A549 (cell line): Measurements from ENCODE around the gene NFIA. TPM values are rescaled to one million over a fixed set of nuclear protein-coding genes. Genes with fewer than 3 reads are reported as not detected.

Experiments
- ATAC-seq, 2 experiments: fragments of 200-7000 bp in 1 of 2; fragments of >200 bp in 1 of 2; cut with Nextera tagmentation in 1 of 2; cut with Tn5 transposase in 1 of 2; 3 replicates each; pipeline versions ENCODE4 v1.8.0 to v1.9.1; 2018 to 2020; ENCODE audit warnings: mild to moderate bottlenecking in 1 of 2, moderate library complexity in 1 of 2
- CTCF ChIA-PET: fragments of 300-600 bp; sonication (Branson Sonifier 250); formaldehyde crosslinking; extraction: SDS; loops from one replicate; lab custom pipeline; 2021; ENCODE audit warnings: antibody characterized with exemption, inconsistent platforms; lab: Yijun Ruan, JAX
- POLR2A ChIA-PET: fragments of 350-600 bp; formaldehyde crosslinking; extraction: SDS; loops from one replicate; lab custom pipeline; 2021; ENCODE audit warnings: antibody characterized with exemption, inconsistent platforms; lab: Yijun Ruan, JAX
- DNase-seq, 2 experiments: peaks; one replicate each; pipeline versions ENCODE4 v3.0.0 to v3.0.0-alpha.2; 2011 to 2016; ENCODE audit warnings: low read depth in 1 of 2, low spot score in 1 of 2
- FAIRE-seq: peaks from 2 replicates; lab custom pipeline; 2011; peaks lifted over from hg19 to GRCh38; lab: Jason Lieb, UNC
- H3K27ac ChIP-seq, 2 experiments: fragments of >200 bp; sonication (Bioruptor Twin); formaldehyde crosslinking; 3 replicates each; pipeline ENCODE4 v1.5.1; 2016 to 2017
- H3K4me1 ChIP-seq: fragments of >200 bp; sonication (Bioruptor Twin); formaldehyde crosslinking; 3 replicates; pipeline ENCODE4 v1.6.1; 2016
- H3K4me2 ChIP-seq: fragments of >200 bp; sonication (Bioruptor Twin); formaldehyde crosslinking; 3 replicates; pipeline ENCODE4 v1.6.1; 2016
- H3K4me3 ChIP-seq: fragments of >200 bp; sonication (Bioruptor Twin); formaldehyde crosslinking; 3 replicates; pipeline ENCODE4 v1.5.1; 2016
- H3K9me3 ChIP-seq: fragments of >200 bp; sonication (Bioruptor Twin); formaldehyde crosslinking; 3 replicates; pipeline ENCODE4 v1.6.1; 2016
- BHLHE40 ChIP-seq: IDR thresholded peaks from 2 replicates; pipeline ENCODE4 v1.6.1; 2012; ENCODE audit warnings: low read depth, low read length, inconsistent platforms
- CBX8 ChIP-seq: fragments of 200-600 bp; sonication (generic); IDR thresholded peaks from 2 replicates; pipeline ENCODE4 v1.6.1; 2016
- CHD4 ChIP-seq: fragments of 200-600 bp; sonication (generic); IDR thresholded peaks from 2 replicates; pipeline ENCODE4 v1.6.1; 2016; ENCODE audit warnings: antibody characterized with exemption, mild to moderate bottlenecking, borderline replicate concordance
- EHF ChIP-seq: fragments of 250-450 bp; sonication (Bioruptor Pico); IDR thresholded peaks from 2 replicates; pipeline ENCODE4 v1.5.0; 2020; ENCODE audit warnings: mild to moderate bottlenecking
- EHMT2 ChIP-seq: fragments of 200-600 bp; sonication (generic); IDR thresholded peaks from 2 replicates; pipeline ENCODE4 v1.6.1; 2016; ENCODE audit warnings: antibody characterized with exemption, low read depth, mild to moderate bottlenecking, moderate library complexity
- ELK1 ChIP-seq: fragments of 150-350 bp; IDR thresholded peaks from 2 replicates; pipeline ENCODE4 v1.6.1; 2014; ENCODE audit warnings: low read depth, mild to moderate bottlenecking, low read length
- EP300 ChIP-seq, 2 experiments: fragments of >200 bp; sonication (Bioruptor Twin); formaldehyde crosslinking; IDR thresholded peaks; 2 replicates in 1 of 2; 3 replicates in 1 of 2; pipeline ENCODE4 v1.6.1; 2016 to 2017
- GATA3 ChIP-seq: IDR thresholded peaks from 2 replicates; pipeline ENCODE4 v1.6.1; 2012; ENCODE audit warnings: borderline replicate concordance
- HOXA7 ChIP-seq: fragments of 250-450 bp; sonication (Bioruptor Pico); IDR thresholded peaks from 2 replicates; pipeline ENCODE4 v1.5.0; 2020; ENCODE audit warnings: mild to moderate bottlenecking, moderate library complexity
- JUN ChIP-seq, 2 experiments: fragments of >200 bp; sonication (Bioruptor Twin); formaldehyde crosslinking; IDR thresholded peaks; 2 replicates in 1 of 2; 3 replicates in 1 of 2; pipeline ENCODE4 v1.6.1; 2016 to 2017
- JUNB ChIP-seq: fragments of >200 bp; sonication (Bioruptor Twin); formaldehyde crosslinking; IDR thresholded peaks from 2 replicates; pipeline ENCODE4 v1.6.1; 2016
- NR3C1 ChIP-seq: fragments of >200 bp; sonication (Bioruptor Twin); formaldehyde crosslinking; IDR thresholded peaks from 3 replicates; pipeline ENCODE4 v1.6.1; 2017
- PBX3 ChIP-seq: IDR thresholded peaks from 2 replicates; pipeline ENCODE4 v1.6.1; 2012
- PHF8 ChIP-seq: fragments of 200-600 bp; sonication (generic); IDR thresholded peaks from 2 replicates; pipeline ENCODE4 v1.6.1; 2016; ENCODE audit warnings: low read depth, mild to moderate bottlenecking, antibody characterized with exemption, moderate library complexity, borderline replicate concordance
- RNF2 ChIP-seq: fragments of 200-600 bp; sonication (generic); IDR thresholded peaks from 2 replicates; pipeline ENCODE4 v1.6.1; 2016; ENCODE audit warnings: low read depth, mild to moderate bottlenecking, antibody characterized with exemption, moderate library complexity, borderline replicate concordance
- SREBF2 ChIP-seq: fragments of 450-650 bp; IDR thresholded peaks from 2 replicates; pipeline ENCODE4 v1.6.1; 2014; ENCODE audit warnings: mild to moderate bottlenecking, moderate library complexity
- TFCP2L1 ChIP-seq: fragments of 250-450 bp; sonication (Bioruptor Pico); IDR thresholded peaks from 2 replicates; pipeline ENCODE4 v1.5.0; 2021; ENCODE audit warnings: mild to moderate bottlenecking
- TP53 ChIP-seq: fragments of 250-450 bp; sonication (Bioruptor Pico); IDR thresholded peaks from 2 replicates; pipeline ENCODE4 v1.5.0; 2021; ENCODE audit warnings: mild to moderate bottlenecking, moderate library complexity
- ZC3H11A ChIP-seq: fragments of 450-650 bp; IDR thresholded peaks from 2 replicates; pipeline ENCODE4 v1.6.1; 2014; ENCODE audit warnings: antibody characterized with exemption, mild to moderate bottlenecking
- WGBS: methylation state at CpG from one replicate; pipeline ENCODE4 v1.1.6; 2017; ENCODE audit errors: missing lambda C conversion rate; 5-methylcytosine and 5-hydroxymethylcytosine counted together
- polyA plus RNA-seq, 4 experiments: library from polyadenylated mRNA; depleted of rRNA in 3 of 4; stranded (reverse); fragments of >200 nt; fragmentation: RNase III in 1 of 4; extraction: RNeasy Plus Mini Kit Qiagen cat#74134 plus additional on column Dnase treatment in 1 of 4; gene quantifications; 2 replicates in 3 of 4; 3 replicates in 1 of 4; pipeline ENCODE4 v1.2.3, GENCODE V29; 2011 to 2017
- TF ChIP-seq, protein P1 (sequence below): fragments of 450-650 bp; IDR thresholded peaks from 2 replicates; pipeline ENCODE4 v1.6.1; 2014; ENCODE audit warnings: antibody characterized with exemption
- TF ChIP-seq, protein P2 (sequence below): fragments of >200 bp; sonication (Bioruptor Twin); formaldehyde crosslinking; IDR thresholded peaks from 3 replicates; pipeline ENCODE4 v1.5.1; 2016
- TF ChIP-seq, protein P3 (sequence below): fragments of >200 bp; sonication (Bioruptor Twin); formaldehyde crosslinking; IDR thresholded peaks from 2 replicates; pipeline ENCODE4 v1.6.1; 2016
- TF ChIP-seq, protein P4 (sequence below): fragments of 250-450 bp; sonication (Bioruptor Pico); IDR thresholded peaks from 2 replicates; pipeline ENCODE4 v1.5.0; 2021; ENCODE audit warnings: mild to moderate bottlenecking, moderate library complexity, borderline replicate concordance

Gene NFIA
- polyA plus RNA-seq, 2 of the 4 experiments (the other 2 are of a cell fraction) = 6.5 to 25.8 TPM

- CTCF ChIA-PET = no interaction called here
- Histone ChIP-seq H3K4me3 (no peak overlapping the region), H3K9me3 (no peaks in the 10 kb centered on the region), H3K4me1 (peaks cover 30% of the 10 kb centered on the region), H3K27ac (no peak overlapping the region), H3K4me2 (no peak overlapping the region)
- no peak for FAIRE-seq
- DNase-seq = no peak
- POLR2A ChIA-PET = no interaction called here
- TF ChIP-seq PHF8 (no peak), TFCP2L1 (no peak), CHD4 (no peak), EHMT2 (no peak), EHF (CRISPR knock-in tag) (no peak)
- TF ChIP-seq, protein P1, sequence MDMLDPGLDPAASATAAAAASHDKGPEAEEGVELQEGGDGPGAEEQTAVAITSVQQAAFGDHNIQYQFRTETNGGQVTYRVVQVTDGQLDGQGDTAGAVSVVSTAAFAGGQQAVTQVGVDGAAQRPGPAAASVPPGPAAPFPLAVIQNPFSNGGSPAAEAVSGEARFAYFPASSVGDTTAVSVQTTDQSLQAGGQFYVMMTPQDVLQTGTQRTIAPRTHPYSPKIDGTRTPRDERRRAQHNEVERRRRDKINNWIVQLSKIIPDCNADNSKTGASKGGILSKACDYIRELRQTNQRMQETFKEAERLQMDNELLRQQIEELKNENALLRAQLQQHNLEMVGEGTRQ = no peak
- TF ChIP-seq, protein P2, sequence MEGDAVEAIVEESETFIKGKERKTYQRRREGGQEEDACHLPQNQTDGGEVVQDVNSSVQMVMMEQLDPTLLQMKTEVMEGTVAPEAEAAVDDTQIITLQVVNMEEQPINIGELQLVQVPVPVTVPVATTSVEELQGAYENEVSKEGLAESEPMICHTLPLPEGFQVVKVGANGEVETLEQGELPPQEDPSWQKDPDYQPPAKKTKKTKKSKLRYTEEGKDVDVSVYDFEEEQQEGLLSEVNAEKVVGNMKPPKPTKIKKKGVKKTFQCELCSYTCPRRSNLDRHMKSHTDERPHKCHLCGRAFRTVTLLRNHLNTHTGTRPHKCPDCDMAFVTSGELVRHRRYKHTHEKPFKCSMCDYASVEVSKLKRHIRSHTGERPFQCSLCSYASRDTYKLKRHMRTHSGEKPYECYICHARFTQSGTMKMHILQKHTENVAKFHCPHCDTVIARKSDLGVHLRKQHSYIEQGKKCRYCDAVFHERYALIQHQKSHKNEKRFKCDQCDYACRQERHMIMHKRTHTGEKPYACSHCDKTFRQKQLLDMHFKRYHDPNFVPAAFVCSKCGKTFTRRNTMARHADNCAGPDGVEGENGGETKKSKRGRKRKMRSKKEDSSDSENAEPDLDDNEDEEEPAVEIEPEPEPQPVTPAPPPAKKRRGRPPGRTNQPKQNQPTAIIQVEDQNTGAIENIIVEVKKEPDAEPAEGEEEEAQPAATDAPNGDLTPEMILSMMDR = no peak
- TF ChIP-seq, protein P3, sequence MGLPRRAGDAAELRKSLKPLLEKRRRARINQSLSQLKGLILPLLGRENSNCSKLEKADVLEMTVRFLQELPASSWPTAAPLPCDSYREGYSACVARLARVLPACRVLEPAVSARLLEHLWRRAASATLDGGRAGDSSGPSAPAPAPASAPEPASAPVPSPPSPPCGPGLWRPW = no peak
- WGBS = 86% methylated on average over 2 of the region's 2 CpGs
- no peak for ATAC-seq
These were observed 89.0 kb downstream of the NFIA start for GRCh38 chr1:61171346-61171745.

DNA sequence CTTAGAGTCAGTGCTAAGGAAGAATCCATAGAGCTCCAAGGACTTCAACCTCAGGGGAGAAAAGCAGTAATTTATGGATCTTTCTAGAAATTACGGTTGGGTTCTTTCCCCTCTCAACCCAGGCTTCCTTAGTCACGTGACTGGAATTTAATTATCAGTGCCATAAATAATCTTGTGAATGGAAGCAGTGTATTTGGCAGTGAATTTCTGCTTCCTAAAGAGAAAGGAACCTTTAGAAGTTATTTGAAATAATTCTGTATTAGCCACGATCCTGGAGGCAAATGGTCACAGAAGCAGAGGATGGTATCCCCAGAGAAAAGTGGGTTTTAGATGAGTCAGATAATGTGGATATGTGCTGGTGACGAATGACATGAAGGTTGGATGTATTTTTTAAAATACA lies 89.6 kb downstream of the NFIA start:
- POLR2A ChIA-PET = no interaction called here
- peaks cover 30% of the 10 kb centered on the region for H3K4me1 ChIP-seq
- no peak overlapping the region for H3K27ac ChIP-seq
- TF ChIP-seq PBX3 (no peak), JUNB (no peak), ZC3H11A (no peak), JUN (IDR thresholded peaks at IDR 0.05) (no peak), RNF2 (no peak), SREBF2 (no peak), BHLHE40 (no peak), NR3C1 (no peak), EP300 (IDR thresholded peaks at IDR 0.05) (no peak), TP53 (no peak), GATA3 (no peak), CBX8 (no peak), HOXA7 (CRISPR knock-in tag) (no peak), ELK1 (no peak)
- TF ChIP-seq, protein P3 = no peak
- TF ChIP-seq, protein P4, sequence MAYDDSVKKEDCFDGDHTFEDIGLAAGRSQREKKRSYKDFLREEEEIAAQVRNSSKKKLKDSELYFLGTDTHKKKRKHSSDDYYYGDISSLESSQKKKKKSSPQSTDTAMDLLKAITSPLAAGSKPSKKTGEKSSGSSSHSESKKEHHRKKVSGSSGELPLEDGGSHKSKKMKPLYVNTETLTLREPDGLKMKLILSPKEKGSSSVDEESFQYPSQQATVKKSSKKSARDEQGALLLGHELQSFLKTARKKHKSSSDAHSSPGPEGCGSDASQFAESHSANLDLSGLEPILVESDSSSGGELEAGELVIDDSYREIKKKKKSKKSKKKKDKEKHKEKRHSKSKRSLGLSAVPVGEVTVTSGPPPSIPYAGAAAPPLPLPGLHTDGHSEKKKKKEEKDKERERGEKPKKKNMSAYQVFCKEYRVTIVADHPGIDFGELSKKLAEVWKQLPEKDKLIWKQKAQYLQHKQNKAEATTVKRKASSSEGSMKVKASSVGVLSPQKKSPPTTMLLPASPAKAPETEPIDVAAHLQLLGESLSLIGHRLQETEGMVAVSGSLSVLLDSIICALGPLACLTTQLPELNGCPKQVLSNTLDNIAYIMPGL (CRISPR knock-in tag) = no peak
- TF ChIP-seq, all 56 proteins: peak for 0
- no peak for FAIRE-seq
- 89% methylated on average over 4 of the region's 4 CpGs for WGBS
- H3K9me3 ChIP-seq = no peaks in the 10 kb centered on the region
- no peak for DNase-seq
- H3K4me2 ChIP-seq = no peak overlapping the region
- H3K4me3 ChIP-seq = no peak overlapping the region
- no peak for ATAC-seq
- CTCF ChIA-PET = no interaction called here
